GM12873 (cell line): ENCODE results near the gene PTPRN2.

Source experiments
- TF ChIP-seq, protein P1 (sequence below): IDR thresholded peaks from 2 replicates; pipeline ENCODE4 v1.5.1; 2012; ENCODE audit warnings: low read depth, mild to moderate bottlenecking, moderate library complexity, low read length, control low read depth; ENCODE audit not compliant: insufficient read depth; ENCODE audit errors: missing control alignments

The PTPRN2 gene

DNA sequence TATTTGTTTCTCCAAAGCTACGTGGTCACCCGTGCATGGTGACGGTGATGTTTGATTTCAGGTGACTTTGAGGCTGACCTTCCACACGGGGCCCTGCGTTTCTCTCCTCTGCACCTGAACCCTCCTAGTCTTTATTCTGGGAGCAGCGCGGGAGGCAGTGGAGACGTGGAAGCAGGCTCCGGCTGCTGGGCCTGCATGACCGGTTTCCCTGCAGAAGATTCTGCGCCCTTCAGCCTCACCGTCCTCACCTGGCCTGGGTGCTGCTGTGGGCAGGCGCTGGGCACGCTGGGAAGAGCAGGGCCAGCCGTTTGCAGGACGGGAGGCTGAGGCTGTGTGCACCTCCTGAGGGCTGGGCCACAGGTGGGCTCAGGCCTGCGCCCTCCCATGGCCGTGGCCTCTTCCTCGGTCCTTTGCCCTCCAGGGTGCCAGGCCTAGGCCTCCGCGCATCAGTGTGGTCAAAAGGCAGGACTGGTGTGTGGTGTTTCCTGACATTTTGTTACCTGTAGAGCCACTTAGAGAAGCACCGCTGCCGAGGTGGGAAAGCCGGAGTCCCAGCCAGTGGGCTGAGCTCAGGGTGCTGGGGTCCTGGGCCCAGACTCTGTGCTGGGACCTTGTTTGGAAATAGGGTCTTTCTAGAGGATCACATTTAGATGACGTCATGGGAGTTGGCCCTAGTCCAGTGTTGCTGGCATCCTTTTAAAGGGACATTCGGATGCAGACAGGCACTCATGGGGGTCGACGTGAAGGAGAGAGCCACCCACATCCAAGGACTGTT, 772.5 kb downstream of the PTPRN2 start:
- TF ChIP-seq, protein P1, sequence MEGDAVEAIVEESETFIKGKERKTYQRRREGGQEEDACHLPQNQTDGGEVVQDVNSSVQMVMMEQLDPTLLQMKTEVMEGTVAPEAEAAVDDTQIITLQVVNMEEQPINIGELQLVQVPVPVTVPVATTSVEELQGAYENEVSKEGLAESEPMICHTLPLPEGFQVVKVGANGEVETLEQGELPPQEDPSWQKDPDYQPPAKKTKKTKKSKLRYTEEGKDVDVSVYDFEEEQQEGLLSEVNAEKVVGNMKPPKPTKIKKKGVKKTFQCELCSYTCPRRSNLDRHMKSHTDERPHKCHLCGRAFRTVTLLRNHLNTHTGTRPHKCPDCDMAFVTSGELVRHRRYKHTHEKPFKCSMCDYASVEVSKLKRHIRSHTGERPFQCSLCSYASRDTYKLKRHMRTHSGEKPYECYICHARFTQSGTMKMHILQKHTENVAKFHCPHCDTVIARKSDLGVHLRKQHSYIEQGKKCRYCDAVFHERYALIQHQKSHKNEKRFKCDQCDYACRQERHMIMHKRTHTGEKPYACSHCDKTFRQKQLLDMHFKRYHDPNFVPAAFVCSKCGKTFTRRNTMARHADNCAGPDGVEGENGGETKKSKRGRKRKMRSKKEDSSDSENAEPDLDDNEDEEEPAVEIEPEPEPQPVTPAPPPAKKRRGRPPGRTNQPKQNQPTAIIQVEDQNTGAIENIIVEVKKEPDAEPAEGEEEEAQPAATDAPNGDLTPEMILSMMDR: no peak

DNA sequence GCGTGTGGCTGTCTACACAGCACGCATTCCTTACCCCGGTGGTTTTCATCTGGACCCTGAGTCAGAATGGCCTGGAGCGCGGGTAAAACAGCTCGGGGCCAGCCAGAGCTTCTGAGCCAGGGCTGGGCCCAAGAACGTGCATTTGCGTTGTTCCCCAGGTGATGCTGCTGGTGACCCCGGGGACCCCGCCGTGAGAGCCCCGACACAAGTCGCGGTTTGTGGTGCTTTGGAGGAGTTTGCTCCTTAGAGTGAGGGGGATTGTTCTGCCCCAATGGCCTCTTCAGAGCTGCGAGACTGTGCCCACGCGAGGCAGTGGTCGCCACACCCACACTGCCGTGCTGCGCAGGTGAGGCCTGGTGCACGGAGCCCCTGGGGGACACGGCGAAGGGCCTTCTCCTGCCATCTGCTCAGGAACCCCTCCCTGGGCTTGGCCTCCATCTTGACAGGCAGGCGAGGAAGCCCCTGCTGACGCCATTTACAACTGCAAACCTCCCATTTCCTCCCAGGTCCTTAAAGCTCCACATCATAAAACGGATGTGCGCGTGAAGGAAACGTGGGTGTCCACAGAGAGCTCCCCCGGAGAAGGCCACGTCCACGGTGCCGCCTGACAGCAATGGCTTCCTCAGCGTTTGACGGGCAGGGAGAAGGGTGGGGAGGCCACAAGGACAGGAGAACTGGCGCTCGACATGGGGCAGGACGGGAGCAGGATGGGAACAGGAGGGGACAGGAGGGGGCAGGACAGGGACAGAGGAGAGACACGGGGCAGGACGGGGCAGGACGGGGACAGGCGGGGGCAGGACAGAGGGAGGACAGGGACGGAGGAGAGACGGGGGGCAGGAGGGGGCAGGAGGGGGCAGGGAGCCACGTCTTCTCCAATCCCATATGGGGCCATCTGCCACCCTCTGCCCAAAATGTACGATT, 773.6 kb downstream of the PTPRN2 start:
- TF ChIP-seq, protein P1: no peak

DNA sequence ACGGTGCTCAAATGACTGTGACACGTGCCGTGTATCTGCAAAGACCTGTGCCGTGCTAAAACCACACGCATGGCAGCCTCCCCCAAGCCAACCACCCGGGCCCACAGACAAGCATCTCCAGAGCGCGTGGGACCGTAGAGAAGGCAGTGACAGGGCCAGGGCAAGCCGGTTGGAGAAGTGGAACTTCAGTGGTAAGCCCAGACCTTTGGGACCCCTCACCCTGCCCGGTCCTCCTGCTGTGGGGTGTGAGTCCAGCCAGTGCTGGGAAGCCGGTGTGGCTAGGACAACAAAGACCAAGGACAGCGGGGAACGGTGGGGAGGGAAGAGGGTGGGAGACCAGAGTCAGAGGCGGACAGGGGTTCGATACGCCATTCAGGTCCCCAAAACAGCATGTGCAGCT, 774.6 kb downstream of the PTPRN2 start:
- TF ChIP-seq, protein P1: no peak

DNA sequence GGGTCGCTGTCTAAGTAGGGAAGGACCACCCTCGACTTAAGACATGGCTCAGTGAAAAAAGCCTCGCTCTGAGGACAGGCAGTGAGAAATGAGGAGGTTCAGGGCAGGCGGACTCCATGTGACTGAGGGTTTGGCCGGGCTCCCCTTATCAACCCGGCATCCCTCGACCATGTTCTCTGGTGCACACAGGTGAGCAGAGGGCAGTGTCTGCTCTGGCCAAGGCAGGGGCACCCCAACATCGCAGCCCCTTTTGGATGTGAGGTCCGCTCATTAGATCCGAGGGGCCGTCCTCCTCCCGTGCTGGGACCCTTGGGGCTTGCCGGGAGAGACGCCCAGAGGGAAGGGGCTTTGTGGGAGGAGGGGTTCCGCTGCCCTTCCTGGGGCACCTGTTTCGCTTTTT, 775.7 kb downstream of the PTPRN2 start:
- TF ChIP-seq, protein P1: no peak

DNA sequence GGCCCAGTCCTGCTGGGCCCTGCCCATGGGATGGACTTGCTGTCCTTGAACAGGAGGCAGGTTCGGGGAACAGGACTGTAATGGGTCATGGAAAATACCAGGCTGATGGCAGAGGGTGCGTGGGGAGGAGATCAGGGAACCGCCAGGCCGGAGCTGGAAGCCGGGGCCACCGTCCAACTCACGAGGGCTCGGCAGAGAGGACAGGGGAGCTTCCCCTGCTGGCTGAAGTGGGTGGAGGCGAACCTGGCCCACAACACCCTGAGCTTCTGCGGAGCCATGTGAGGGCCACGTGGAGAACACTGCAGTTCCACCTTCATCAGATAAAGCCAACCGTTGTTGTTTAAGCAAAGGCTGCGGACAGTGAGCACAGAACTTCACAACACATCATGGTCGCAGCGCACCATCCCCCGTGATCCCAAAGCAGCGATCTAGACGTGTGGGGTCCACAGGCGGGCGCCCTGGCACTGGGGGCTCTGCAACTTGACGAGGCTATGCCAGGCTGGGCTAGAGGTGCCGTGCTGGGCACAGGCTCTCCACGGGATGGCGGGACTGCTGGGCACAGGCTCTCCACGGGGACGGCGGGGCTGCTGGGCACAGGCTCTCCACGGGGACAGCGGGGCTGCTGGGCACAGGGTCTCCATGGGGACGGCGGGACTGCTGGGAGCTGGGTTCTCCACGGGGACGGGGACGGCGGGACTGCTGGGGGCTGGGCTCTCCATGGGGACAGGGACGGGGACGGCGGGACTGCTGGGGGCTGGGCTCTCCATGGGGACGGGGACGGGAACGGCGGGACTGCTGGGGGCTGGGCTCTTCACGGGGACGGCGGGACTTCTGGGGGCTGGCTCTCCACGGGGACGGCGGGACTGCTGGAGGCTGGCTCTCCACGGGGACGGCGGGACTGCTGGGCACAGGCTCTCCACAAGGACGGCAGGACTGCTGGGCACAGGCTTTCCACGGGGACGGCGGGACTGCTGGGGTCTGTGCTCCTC, 777.5 kb downstream of the PTPRN2 start:
- TF ChIP-seq, protein P1: no peak

DNA sequence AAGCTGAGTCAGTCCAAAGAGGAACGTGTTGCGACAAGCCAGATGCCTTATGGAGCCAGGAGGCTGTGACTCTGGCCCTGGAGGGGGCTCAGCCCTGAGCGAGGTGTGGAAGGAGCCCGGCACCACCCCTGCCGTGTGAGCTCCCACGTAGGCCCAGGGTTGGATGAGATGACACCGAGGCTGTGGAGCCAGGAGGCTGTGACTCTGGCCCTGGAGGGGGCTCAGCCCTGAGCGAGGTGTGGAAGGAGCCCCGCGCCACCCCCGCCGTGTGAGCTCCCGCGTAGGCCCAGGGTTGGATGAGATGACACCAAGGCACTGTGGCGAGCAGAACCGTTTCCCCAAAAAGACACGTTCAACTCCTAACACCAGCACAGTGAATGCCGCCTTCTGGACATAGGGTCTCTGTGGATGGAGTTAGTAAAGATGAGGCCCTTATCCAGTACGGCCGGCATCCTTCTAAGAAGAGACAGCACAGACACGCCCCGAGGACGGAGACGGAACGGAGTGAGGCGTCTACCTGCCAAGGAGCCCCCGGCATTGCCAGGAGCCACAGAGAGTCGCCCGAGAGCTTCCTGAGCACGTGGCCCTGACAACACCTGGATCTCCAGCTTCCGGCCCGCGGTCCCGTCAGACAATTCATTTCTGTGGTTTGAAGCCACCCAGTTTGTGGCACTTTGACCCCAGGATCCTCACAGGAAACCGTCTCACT, 778.3 kb downstream of the PTPRN2 start:
- TF ChIP-seq, protein P1: no peak
